Measurements from ENCODE around the gene GRM2.

GRM2 gene

DNA sequence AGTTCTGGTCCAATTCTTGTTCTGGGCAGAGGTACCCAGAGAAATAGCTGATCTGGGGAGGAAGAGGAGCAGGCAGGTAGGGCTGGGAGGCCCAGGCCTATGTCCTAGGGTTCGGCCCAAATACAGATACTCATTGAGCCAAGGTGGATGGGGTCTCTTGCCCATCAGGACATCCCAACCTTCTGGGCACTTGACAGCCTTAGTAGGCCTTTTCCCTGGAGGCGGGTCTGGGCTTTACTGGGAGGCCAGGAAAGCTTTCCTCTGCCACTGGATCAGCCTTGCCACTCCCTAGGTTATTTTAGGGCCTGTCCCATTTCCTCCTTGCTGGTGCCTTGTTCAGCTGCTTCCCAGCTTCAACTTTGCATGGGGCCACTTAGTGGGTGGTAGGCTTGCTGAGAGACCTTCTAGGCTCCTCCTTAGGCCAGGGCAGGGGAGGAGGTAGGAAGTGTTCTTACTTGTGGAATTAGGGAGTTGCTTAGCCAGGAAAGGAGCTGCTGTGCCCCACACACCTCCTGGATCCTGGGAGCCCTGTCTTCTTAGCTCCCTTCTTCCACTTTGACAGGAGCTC lies 26.1 kb upstream of the GRM2 start:
- H3K4me1 ChIP-seq, result peaks cover 0 to 18% (median 3%) of the 10 kb centered on the region in 4 donors
- no peak for DNase-seq
- no peaks in the 10 kb centered on the region for H3K27me3 ChIP-seq
- peaks cover 15 to 85% (median 33%) of the 10 kb centered on the region in 3 donors for H3K36me3 ChIP-seq
- H3K4me3 ChIP-seq, result no peak overlapping the region
- intact Hi-C loops (cut with DNase I; ENCODE audit: low total_unique reads), result no loop called here
- no peaks in the 10 kb centered on the region for H3K9me3 ChIP-seq
- TF ChIP-seq CTCF (IDR thresholded peaks at IDR 0.05), result no peak
- no peak overlapping the region for H3K27ac ChIP-seq

GRCh38 chr3:51681453-51681852 lies 25.4 kb upstream of the GRM2 start:
- no peak overlapping the region for H3K4me3 ChIP-seq
- H3K9me3 ChIP-seq, result no peaks in the 10 kb centered on the region
- DNase-seq, result peak in 1 of 2 donors; percentile 58
- intact Hi-C loops (cut with DNase I; ENCODE audit: low total_unique reads), result no loop called here
- no peak for TF ChIP-seq CTCF (IDR thresholded peaks at IDR 0.05)
- no peak overlapping the region for H3K27ac ChIP-seq
- peaks cover 17 to 85% (median 39%) of the 10 kb centered on the region in 3 donors for H3K36me3 ChIP-seq
- no peaks in the 10 kb centered on the region for H3K27me3 ChIP-seq
- H3K4me1 ChIP-seq, result peaks cover 0 to 24% (median 3%) of the 10 kb centered on the region in 4 donors

GRCh38 chr3:51682079-51682478 lies 24.8 kb upstream of the GRM2 start:
- intact Hi-C loops (cut with DNase I; ENCODE audit: low total_unique reads), result no loop called here
- DNase-seq, result peak in 1 of 2 donors; percentile 58
- no peak overlapping the region for H3K4me3 ChIP-seq
- no peaks in the 10 kb centered on the region for H3K9me3 ChIP-seq
- H3K36me3 ChIP-seq, result peaks cover 17 to 85% (median 43%) of the 10 kb centered on the region in 3 donors
- no peak overlapping the region for H3K27ac ChIP-seq
- peak; percentile 63 to 67 for TF ChIP-seq CTCF (IDR thresholded peaks at IDR 0.05)
- H3K27me3 ChIP-seq, result no peaks in the 10 kb centered on the region
- peaks cover 0 to 31% (median 3%) of the 10 kb centered on the region in 4 donors for H3K4me1 ChIP-seq

GRCh38 chr3:51682526-51682925 lies 24.3 kb upstream of the GRM2 start:
- no peak for TF ChIP-seq CTCF (IDR thresholded peaks at IDR 0.05)
- H3K27me3 ChIP-seq, result no peaks in the 10 kb centered on the region
- peaks cover 0 to 35% (median 3%) of the 10 kb centered on the region in 4 donors for H3K4me1 ChIP-seq
- intact Hi-C loops (cut with DNase I; ENCODE audit: low total_unique reads), result no loop called here
- H3K9me3 ChIP-seq, result no peaks in the 10 kb centered on the region
- H3K27ac ChIP-seq, result no peak overlapping the region
- no peak overlapping the region for H3K4me3 ChIP-seq
- H3K36me3 ChIP-seq, result peaks cover 17 to 85% (median 46%) of the 10 kb centered on the region in 3 donors
- no peak for DNase-seq

- Histone ChIP-seq H3K27ac (no peak overlapping the region), H3K4me1 (peaks cover 0 to 36% (median 3%) of the 10 kb centered on the region in 4 donors), H3K9me3 (no peaks in the 10 kb centered on the region), H3K36me3 (peaks cover 17 to 83% (median 48%) of the 10 kb centered on the region in 3 donors), H3K27me3 (no peaks in the 10 kb centered on the region), H3K4me3 (no peak overlapping the region)
- intact Hi-C loops (cut with DNase I; ENCODE audit: low total_unique reads), result no loop called here
- TF ChIP-seq CTCF (IDR thresholded peaks at IDR 0.05), result no peak
- no peak for DNase-seq
These were observed 23.3 kb upstream of the GRM2 start for GRCh38 chr3:51683566-51683965.
